ENCODE measurements around the gene FCHSD2. TPM values are rescaled to one million over a fixed set of nuclear protein-coding genes. Genes with fewer than 3 reads are reported as not detected.

The FCHSD2 gene
- total and polyA plus RNA-seq, 2 donors (not counting 3 experiments of a cell fraction or from before 2014, with no cell fraction given): 20.8 to 56.9 TPM

- DNase-seq (ENCODE audit: low read depth, low spot score): no peak
- peaks cover 2% of the 10 kb centered on the region for H4K20me1 ChIP-seq (replicated peaks; ENCODE audit: control insufficient read depth, extremely low read depth, insufficient read depth, low read length)
- dilution Hi-C loops (cut with MboI; ENCODE audit: extremely low pct_ligation_motif_present, low sequenced_read_pairs) (no loop called here), intact Hi-C loops (cut with micrococcal nuclease) (no loop called here)
- TF ChIP-seq EZH2 (IDR thresholded peaks at IDR 0.05; ENCODE audit: borderline replicate concordance, low read depth, low read length, severe bottlenecking): no peak
- no peak for TF ChIP-seq JUN (IDR thresholded peaks at IDR 0.05; ENCODE audit: borderline replicate concordance, insufficient read depth, insufficient read length, low read depth)
- H3K4me3 ChIP-seq (replicated peaks in 1 of 3; ENCODE audit: insufficient read depth in 1 of 3, low read depth in 1 of 3, low read length in 3 of 3): no peak overlapping the region
- H3K36me3 ChIP-seq (ENCODE audit: control insufficient read depth in 2 of 2, extremely low read depth in 1 of 2, insufficient read depth in 2 of 2, low read length in 2 of 2): peaks cover 0 to 2% of the 10 kb centered on the region in 2 experiments
- POLR2A ChIA-PET: no interaction called here
- H3K27me3 ChIP-seq (ENCODE audit: control insufficient read depth in 2 of 2, insufficient read depth in 2 of 2, low read length in 2 of 2): no peaks in the 10 kb centered on the region
- H3K79me2 ChIP-seq (ENCODE audit: control insufficient read depth, insufficient read depth, low read length): peaks cover 28% of the 10 kb centered on the region
- peaks cover 3% of the 10 kb centered on the region for H3K4me1 ChIP-seq (ENCODE audit: control insufficient read depth, extremely low read depth, insufficient read depth, low read length)
- CTCF ChIA-PET: no interaction called here
- H3K9ac ChIP-seq (replicated peaks; ENCODE audit: extremely low read depth, insufficient read depth, low read length): no peak overlapping the region
- no peak overlapping the region for H3K4me2 ChIP-seq (ENCODE audit: insufficient read depth, low read length)
- H3K27ac ChIP-seq (ENCODE audit: insufficient read depth, low read depth, low read length): no peak overlapping the region
- no peaks in the 10 kb centered on the region for H3K9me3 ChIP-seq (replicated peaks; ENCODE audit: control insufficient read depth, insufficient read depth, low read length)
- FAIRE-seq: no peak
- no peak overlapping the region for H2AFZ ChIP-seq (ENCODE audit: low read depth, low read length)
- H3K9me1 ChIP-seq (replicated peaks; ENCODE audit: control insufficient read depth, extremely low read depth, insufficient read depth, low read length): no peaks in the 10 kb centered on the region
- BruUV-seq (replicated peaks): no TSS peak
These were observed 124.9 kb downstream of the FCHSD2 start for GRCh38 chr11:73017024-73017751.

- Histone ChIP-seq H3K9me1 (replicated peaks; ENCODE audit: control insufficient read depth, extremely low read depth, insufficient read depth, low read length) (no peaks in the 10 kb centered on the region), H3K4me1 (ENCODE audit: control insufficient read depth, extremely low read depth, insufficient read depth, low read length) (peaks cover 3% of the 10 kb centered on the region), H3K9me3 (replicated peaks; ENCODE audit: control insufficient read depth, insufficient read depth, low read length) (no peaks in the 10 kb centered on the region), H3K4me3 (replicated peaks in 1 of 3; ENCODE audit: insufficient read depth in 1 of 3, low read depth in 1 of 3, low read length in 3 of 3) (no peak overlapping the region), H2AFZ (ENCODE audit: low read depth, low read length) (no peak overlapping the region), H3K4me2 (ENCODE audit: insufficient read depth, low read length) (no peak overlapping the region), H3K27ac (ENCODE audit: insufficient read depth, low read depth, low read length) (no peak overlapping the region), H3K79me2 (ENCODE audit: control insufficient read depth, insufficient read depth, low read length) (peaks cover 9% of the 10 kb centered on the region), H3K27me3 (ENCODE audit: control insufficient read depth in 2 of 2, insufficient read depth in 2 of 2, low read length in 2 of 2) (no peaks in the 10 kb centered on the region), H4K20me1 (replicated peaks; ENCODE audit: control insufficient read depth, extremely low read depth, insufficient read depth, low read length) (peaks cover 2% of the 10 kb centered on the region), H3K36me3 (ENCODE audit: control insufficient read depth in 2 of 2, extremely low read depth in 1 of 2, insufficient read depth in 2 of 2, low read length in 2 of 2) (peaks cover 2 to 9% of the 10 kb centered on the region in 2 experiments), H3K9ac (replicated peaks; ENCODE audit: extremely low read depth, insufficient read depth, low read length) (no peak overlapping the region)
- DNase-seq (ENCODE audit: low read depth, low spot score) (no peak), FAIRE-seq (no peak)
- ChIA-PET POLR2A (no interaction called here), CTCF (interaction anchor here (0.6 to 1.6 kb wide), 3 partner anchors 8 to 89 kb away, joined by 3 to 5 read pairs (median 3); no protein-coding TSS in a partner anchor)
- TF ChIP-seq POLR2A (IDR thresholded peaks at IDR 0.05; ENCODE audit: low read depth, low read length): no peak
- BruUV-seq (replicated peaks): no TSS peak
- dilution Hi-C loops (cut with MboI; ENCODE audit: extremely low pct_ligation_motif_present, low sequenced_read_pairs): no loop called here
- intact Hi-C loops (cut with micrococcal nuclease): no loop called here
These were observed 129.1 kb downstream of the FCHSD2 start for GRCh38 chr11:73013021-73013420.

All from endothelial cell of umbilical vein (primary cell).